ENCODE measurements around the gene CNTN5. TPM values are rescaled to one million over a fixed set of nuclear protein-coding genes. Genes with fewer than 3 reads are reported as not detected.

The CNTN5 gene
- total RNA-seq, 1 experiment from 2014 or later, result not detected

- no TSS peak for BruUV-seq (replicated peaks)
- Mint-ChIP-seq H3K36me3 (ENCODE audit: insufficient read depth, unreplicated experiment) (no peaks in the 10 kb centered on the region), H3K27me3 (ENCODE audit: insufficient read depth, unreplicated experiment) (peaks cover 91% of the 10 kb centered on the region), H3K4me1 (ENCODE audit: insufficient read depth, unreplicated experiment) (peaks cover 4% of the 10 kb centered on the region), H3K27ac (ENCODE audit: low read depth, unreplicated experiment) (no peak overlapping the region), H3K4me3 (ENCODE audit: unreplicated experiment) (no peak overlapping the region), H3K9me3 (ENCODE audit: unreplicated experiment) (no peaks in the 10 kb centered on the region)
- POLR2A ChIA-PET, result interaction anchor here (0.7 kb wide), 1 partner anchor 81 kb away, joined by 3 read pairs; no protein-coding TSS in a partner anchor
- intact Hi-C loops (cut with micrococcal nuclease), result no loop called here
- DNase-seq (ENCODE audit: unreplicated experiment), result no peak
- CTCF ChIA-PET, result no interaction called here
- no peak for TF ChIP-seq CTCF (IDR thresholded peaks at IDR 0.05; ENCODE audit: unreplicated experiment)
Measured at GRCh38 chr11:99522467-99523173, 501.9 kb downstream of the CNTN5 start.

DNA sequence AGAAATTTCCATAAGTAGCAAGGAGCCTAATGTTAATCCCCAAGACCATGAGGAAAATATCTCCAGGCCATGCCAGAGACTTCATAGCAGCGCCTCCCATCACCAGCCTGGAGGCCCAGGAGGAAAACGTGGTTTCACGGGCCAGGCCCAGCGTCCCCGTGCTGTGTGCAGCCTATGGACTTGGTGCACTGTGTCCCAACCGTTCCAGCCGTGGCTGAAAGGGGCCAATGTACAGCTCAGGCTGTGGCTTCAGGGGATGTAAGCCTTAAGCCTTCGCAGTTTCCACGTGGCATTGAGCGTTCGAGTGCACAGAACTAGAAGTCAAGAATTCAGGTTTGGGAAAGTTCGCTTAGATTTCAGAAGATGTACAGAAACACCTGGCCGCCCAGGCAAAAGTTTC, 510.7 kb downstream of the CNTN5 start:
- POLR2A ChIA-PET, result no interaction called here

DNA sequence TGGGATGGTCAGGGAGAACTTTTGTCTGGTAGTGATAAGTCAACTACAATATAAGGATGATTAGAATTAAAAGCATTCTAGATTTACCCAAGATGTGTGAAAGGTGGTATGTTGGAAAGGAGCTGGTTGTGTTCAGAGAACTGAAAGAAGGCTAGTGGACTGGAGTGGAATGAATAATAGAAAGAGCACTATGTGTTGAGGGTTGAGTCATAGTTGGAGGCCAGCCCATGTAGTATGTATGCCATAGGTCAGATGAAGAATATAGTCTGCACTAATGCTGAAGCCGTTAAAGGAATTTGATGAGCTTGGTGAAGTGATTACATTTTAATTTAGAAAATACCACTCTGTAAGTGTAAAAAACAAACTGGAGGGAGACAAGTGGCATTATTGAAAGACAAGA, 514.1 kb downstream of the CNTN5 start:
- no peak for TF ChIP-seq CTCF (IDR thresholded peaks at IDR 0.05; ENCODE audit: unreplicated experiment)
- POLR2A ChIA-PET, result no interaction called here
- Mint-ChIP-seq H3K36me3 (ENCODE audit: insufficient read depth, unreplicated experiment) (no peaks in the 10 kb centered on the region), H3K27ac (ENCODE audit: low read depth, unreplicated experiment) (no peak overlapping the region), H3K4me1 (ENCODE audit: insufficient read depth, unreplicated experiment) (no peaks in the 10 kb centered on the region), H3K9me3 (ENCODE audit: unreplicated experiment) (no peaks in the 10 kb centered on the region), H3K4me3 (ENCODE audit: unreplicated experiment) (no peak overlapping the region), H3K27me3 (ENCODE audit: insufficient read depth, unreplicated experiment) (peaks cover 85% of the 10 kb centered on the region)
- no TSS peak for BruUV-seq (replicated peaks)
- intact Hi-C loops (cut with micrococcal nuclease), result no loop called here
- DNase-seq (ENCODE audit: unreplicated experiment), result peak; percentile 28
- CTCF ChIA-PET, result no interaction called here

More for the DNA sequence above, 510.7 kb downstream of the CNTN5 start:
- CTCF ChIA-PET, result interaction anchor here (0.6 kb wide), 1 partner anchor 36 kb away, joined by 3 read pairs; no protein-coding TSS in a partner anchor
- no peak for TF ChIP-seq CTCF (IDR thresholded peaks at IDR 0.05; ENCODE audit: unreplicated experiment)
- Mint-ChIP-seq H3K36me3 (ENCODE audit: insufficient read depth, unreplicated experiment) (no peaks in the 10 kb centered on the region), H3K27ac (ENCODE audit: low read depth, unreplicated experiment) (no peak overlapping the region), H3K27me3 (ENCODE audit: insufficient read depth, unreplicated experiment) (peaks cover 78% of the 10 kb centered on the region), H3K4me3 (ENCODE audit: unreplicated experiment) (no peak overlapping the region), H3K9me3 (ENCODE audit: unreplicated experiment) (no peaks in the 10 kb centered on the region), H3K4me1 (ENCODE audit: insufficient read depth, unreplicated experiment) (no peaks in the 10 kb centered on the region)
- DNase-seq (ENCODE audit: unreplicated experiment), result no peak
- BruUV-seq (replicated peaks), result no TSS peak
- intact Hi-C loops (cut with micrococcal nuclease), result no loop called here

- no peak for TF ChIP-seq CTCF (IDR thresholded peaks at IDR 0.05; ENCODE audit: unreplicated experiment)
- intact Hi-C loops (cut with micrococcal nuclease), result no loop called here
Measured at GRCh38 chr11:99535406-99535805, 514.7 kb downstream of the CNTN5 start.

More at GRCh38 chr11:99535406-99535805, 514.7 kb downstream of the CNTN5 start:
- Mint-ChIP-seq H3K36me3 (ENCODE audit: insufficient read depth, unreplicated experiment) (no peaks in the 10 kb centered on the region), H3K27ac (ENCODE audit: low read depth, unreplicated experiment) (no peak overlapping the region), H3K9me3 (ENCODE audit: unreplicated experiment) (no peaks in the 10 kb centered on the region), H3K4me1 (ENCODE audit: insufficient read depth, unreplicated experiment) (no peaks in the 10 kb centered on the region), H3K4me3 (ENCODE audit: unreplicated experiment) (no peak overlapping the region), H3K27me3 (ENCODE audit: insufficient read depth, unreplicated experiment) (peaks cover 87% of the 10 kb centered on the region)
- CTCF ChIA-PET, result no interaction called here
- BruUV-seq (replicated peaks), result no TSS peak
- POLR2A ChIA-PET, result no interaction called here
- DNase-seq (ENCODE audit: unreplicated experiment), result no peak

Measured in MCF 10A (cell line).